HepG2 (cell line): ENCODE results near the gene PHOSPHO2. TPM values are rescaled to one million over a fixed set of nuclear protein-coding genes. Genes with fewer than 3 reads are reported as not detected.

Source experiments
- ATAC-seq: fragments of 200-7000 bp; cut with Tn5 transposase; 3 replicates; pipeline ENCODE4 v1.9.1; 2020; ENCODE audit warnings: mild to moderate bottlenecking, moderate library complexity
- BruUV-seq: library from RNA; stranded (reverse); fragments of 400-500 nt; replicated peaks from 2 replicates; lab custom pipeline; 2021; lab: Mats Ljungman, UMichigan
- CTCF ChIA-PET: fragments of 300-600 bp; formaldehyde crosslinking; extraction: SDS; loops from one replicate; lab custom pipeline; 2021; ENCODE audit warnings: low total read pairs, inconsistent platforms, low intra/inter-chr PET ratio; lab: Yijun Ruan, JAX
- POLR2A ChIA-PET: fragments of 350-600 bp; sonication (Branson Sonifier 250); formaldehyde crosslinking; loops from one replicate; lab custom pipeline; 2020; ENCODE audit warnings: antibody characterized with exemption, inconsistent platforms; lab: Yijun Ruan, JAX
- DNase-seq: peaks from one replicate; pipeline ENCODE4 v3.0.0-alpha.2; 2015; ENCODE audit warnings: low spot score
- FAIRE-seq: peaks from 3 replicates; lab custom pipeline; 2011; peaks lifted over from hg19 to GRCh38; lab: Jason Lieb, UNC
- H2AFZ ChIP-seq: one replicate; pipeline ENCODE4 v1.6.1; 2011; ENCODE audit warnings: low read length, inconsistent platforms
- H3K27ac ChIP-seq: fragments of 300-600 bp; 3 replicates; pipeline ENCODE4 v1.8.0; 2011; ENCODE audit warnings: mixed run types, mild to moderate bottlenecking, mixed read lengths, low read length, inconsistent platforms; ENCODE audit not compliant: insufficient read depth; ENCODE audit errors: extremely low read length
- H3K27me3 ChIP-seq, 2 experiments: fragments of 200-600 bp in 1 of 2; 2 replicates in 1 of 2; 3 replicates in 1 of 2; pipeline versions ENCODE4 v1.6.0 to v1.8.0; 2011; ENCODE audit warnings: low read length in 2 of 2, mild to moderate bottlenecking in 2 of 2, moderate library complexity in 2 of 2, inconsistent platforms in 1 of 2; ENCODE audit not compliant: insufficient read depth in 2 of 2, control insufficient read depth in 1 of 2
- H3K36me3 ChIP-seq, 2 experiments: fragments of 200-600 bp in 1 of 2; replicated peaks in 1 of 2; 2 replicates in 1 of 2; 3 replicates in 1 of 2; pipeline versions ENCODE4 v1.5.1 to v1.8.0; 2011; ENCODE audit warnings: low read length in 2 of 2, inconsistent platforms in 1 of 2; ENCODE audit not compliant: insufficient read depth in 2 of 2, control insufficient read depth in 1 of 2
- H3K4me1 ChIP-seq: 2 replicates; pipeline ENCODE4 v1.5.1; 2012; ENCODE audit warnings: low read length, inconsistent platforms; ENCODE audit not compliant: insufficient read depth
- H3K4me2 ChIP-seq: 2 replicates; pipeline ENCODE4 v1.6.0; 2011; ENCODE audit warnings: low read depth, low read length, inconsistent platforms
- H3K4me3 ChIP-seq, 3 experiments: fragments of 200-600 bp in 1 of 3; sonication (generic), shearing (Covaris generic) in 1 of 3; replicated peaks in 1 of 3; 2 replicates each; pipeline ENCODE4 v1.5.1; 2011 to 2016; ENCODE audit warnings: low read length in 3 of 3, inconsistent platforms in 2 of 3, low read depth in 2 of 3, mild to moderate bottlenecking in 2 of 3, control low read depth in 1 of 3, mixed read lengths in 1 of 3; ENCODE audit not compliant: insufficient read depth in 1 of 3
- H3K79me2 ChIP-seq: one replicate; pipeline ENCODE4 v1.6.1; 2011; ENCODE audit warnings: low read length, inconsistent platforms; ENCODE audit not compliant: insufficient read depth
- H3K9ac ChIP-seq: 2 replicates; pipeline ENCODE4 v1.6.0; 2011; ENCODE audit warnings: mild to moderate bottlenecking, low read depth, low read length, inconsistent platforms; ENCODE audit not compliant: insufficient read depth
- H3K9me3 ChIP-seq: 2 replicates; pipeline ENCODE4 v1.5.1; 2012; ENCODE audit warnings: mild to moderate bottlenecking, low read length
- H4K20me1 ChIP-seq: 2 replicates; pipeline ENCODE4 v1.6.0; 2011; ENCODE audit warnings: inconsistent platforms, mild to moderate bottlenecking, low read length, moderate library complexity; ENCODE audit not compliant: insufficient read depth
- ADNP ChIP-seq: sonication (generic); formaldehyde crosslinking; IDR thresholded peaks from 2 replicates; pipeline ENCODE4 v1.4.0; 2020; ENCODE audit warnings: missing genetic modification reagents
- AGO2 ChIP-seq: fragments of 200-400 bp; formaldehyde crosslinking; optimal IDR thresholded peaks from 2 replicates; pipeline ENCODE3; 2017; ENCODE audit warnings: mild to moderate bottlenecking, low read depth, low read length, moderate library complexity
- ARHGAP35 ChIP-seq: sonication (generic); formaldehyde crosslinking; IDR thresholded peaks from 2 replicates; pipeline ENCODE4 v1.9.0; 2022; ENCODE audit warnings: mild to moderate bottlenecking, inconsistent platforms, moderate library complexity, missing genetic modification reagents, borderline replicate concordance
- ARID5B ChIP-seq: IDR thresholded peaks from 2 replicates; pipeline ENCODE4 v1.4.0; 2020; ENCODE audit warnings: mild to moderate bottlenecking, missing genetic modification reagents
- ATF1 ChIP-seq: IDR thresholded peaks from 2 replicates; pipeline ENCODE4 v1.6.1; 2016; ENCODE audit warnings: mild to moderate bottlenecking, control low read depth
- ATF4 ChIP-seq, 2 experiments: fragments of 450-650 bp in 1 of 2; sonication (generic) in 1 of 2; formaldehyde crosslinking; IDR thresholded peaks; 2 replicates each; pipeline versions ENCODE4 v1.5.0 to v1.8.0; 2020 to 2022; ENCODE audit warnings: mild to moderate bottlenecking in 1 of 2, missing genetic modification reagents in 1 of 2
- BCL6 ChIP-seq: IDR thresholded peaks from 2 replicates; pipeline ENCODE4 v1.6.1; 2016; ENCODE audit warnings: missing genetic modification reagents, missing compliant biosample characterization
- CEBPG ChIP-seq: IDR thresholded peaks from 2 replicates; pipeline ENCODE4 v1.6.1; 2016
- FOXA1 ChIP-seq, 2 experiments: fragments of 450-650 bp in 1 of 2; sonication (generic) in 1 of 2; formaldehyde crosslinking in 1 of 2; IDR thresholded peaks; 2 replicates each; pipeline versions ENCODE4 v1.4.0 to v1.6.1; 2016 to 2020; ENCODE audit warnings: missing genetic modification reagents in 1 of 2
- FOXA3 ChIP-seq: IDR thresholded peaks from 2 replicates; pipeline ENCODE4 v1.6.1; 2016; ENCODE audit warnings: missing genetic modification reagents, missing compliant biosample characterization
- HOXA7 ChIP-seq: sonication (generic); formaldehyde crosslinking; IDR thresholded peaks from 2 replicates; pipeline ENCODE4 v1.8.1; 2022; ENCODE audit warnings: mild to moderate bottlenecking, missing genetic modification reagents, moderate library complexity
- KLF15 ChIP-seq: sonication (generic); formaldehyde crosslinking; IDR thresholded peaks from 2 replicates; pipeline ENCODE4 v1.8.1; 2023; ENCODE audit warnings: borderline replicate concordance, mild to moderate bottlenecking, inconsistent platforms, missing genetic modification reagents, mixed read lengths
- KMT2B ChIP-seq: IDR thresholded peaks from 2 replicates; pipeline ENCODE4 v1.6.1; 2016; ENCODE audit warnings: missing genetic modification reagents, missing compliant biosample characterization
- NCOA2 ChIP-seq: sonication (generic); formaldehyde crosslinking; IDR thresholded peaks from 2 replicates; pipeline ENCODE4 v1.8.0; 2022; ENCODE audit warnings: inconsistent platforms
- RARA ChIP-seq: IDR thresholded peaks from 2 replicates; pipeline ENCODE4 v1.6.1; 2016; ENCODE audit warnings: missing genetic modification reagents, missing compliant biosample characterization
- SNAI1 ChIP-seq: sonication (generic); formaldehyde crosslinking; IDR thresholded peaks from 2 replicates; pipeline ENCODE4 v1.5.0; 2020; ENCODE audit warnings: mild to moderate bottlenecking, missing genetic modification reagents, borderline replicate concordance
- SOX5 ChIP-seq: IDR thresholded peaks from 2 replicates; pipeline ENCODE4 v1.6.1; 2016; ENCODE audit warnings: borderline replicate concordance
- TSC22D2 ChIP-seq: sonication (generic); formaldehyde crosslinking; IDR thresholded peaks from 2 replicates; pipeline ENCODE4 v1.5.1; 2020; ENCODE audit warnings: missing genetic modification reagents, mild to moderate bottlenecking, borderline replicate concordance
- ZNF317 ChIP-seq: sonication (generic); formaldehyde crosslinking; IDR thresholded peaks from 2 replicates; pipeline ENCODE4 v1.5.0; 2020; ENCODE audit warnings: mild to moderate bottlenecking, missing genetic modification reagents
- ZNF331 ChIP-seq: sonication (generic); formaldehyde crosslinking; IDR thresholded peaks from 2 replicates; pipeline ENCODE4 v1.4.0; 2020; ENCODE audit warnings: missing genetic modification reagents
- ZNF354B ChIP-seq: sonication (generic); formaldehyde crosslinking; IDR thresholded peaks from 2 replicates; pipeline ENCODE4 v1.8.0; 2022; ENCODE audit warnings: mild to moderate bottlenecking, missing genetic modification reagents
- ZNF598 ChIP-seq: sonication (generic); formaldehyde crosslinking; IDR thresholded peaks from 2 replicates; pipeline ENCODE4 v1.5.1; 2020; ENCODE audit warnings: mild to moderate bottlenecking, missing genetic modification reagents, borderline replicate concordance
- ZNF629 ChIP-seq: sonication (generic); formaldehyde crosslinking; conservative IDR thresholded peaks from 2 replicates; pipeline ENCODE4 v1.5.0; 2020; ENCODE audit warnings: missing genetic modification reagents
- WGBS: methylation state at CpG from one replicate; pipeline ENCODE4 v1.1.6; 2017; ENCODE audit warnings: low lambda C conversion rate; 5-methylcytosine and 5-hydroxymethylcytosine counted together
- in situ Hi-C: cut with HindIII; loops from 2 replicates; pipeline ENCODE4 v1.10.0; 2017; ENCODE audit warnings: low pct_unique_long_range_greater_than_20kb; ENCODE audit not compliant: extremely low pct_ligation_motif_present
- intact Hi-C: fragments of 100-400 bp; cut with micrococcal nuclease; formaldehyde crosslinking; loops from one replicate; pipeline ENCODE4 v1.10.0; 2022; ENCODE audit not compliant: unreplicated experiment
- polyA plus RNA-seq, 8 experiments: library from polyadenylated mRNA; depleted of rRNA in 3 of 8; stranded (reverse) in 7 of 8; unstranded in 1 of 8; fragments of >200 nt; fragmentation: Illumina TruSeq in 4 of 8; extraction: Trizol in 4 of 8; gene quantifications; 2 replicates each; pipeline versions ENCODE4 v1.2.1 to v1.2.3, GENCODE V29; 2011 to 2016; ENCODE audit warnings: low read depth in 4 of 8, missing spikeins in 1 of 8, mixed read lengths in 1 of 8; ENCODE audit not compliant: insufficient read depth in 1 of 8
- total RNA-seq, 5 experiments: library from RNA; depleted of rRNA; stranded (reverse); fragments of >200 nt; fragmentation: Illumina TruSeq; extraction: Trizol; gene quantifications; 2 replicates each; pipeline ENCODE4 v1.2.3, GENCODE V29; 2016; ENCODE audit warnings: low read depth in 1 of 5

The PHOSPHO2 gene
- total and polyA plus RNA-seq, 2 of the 13 experiments (the other 11 are each of a cell fraction or from before 2014, with no cell fraction given): 6.1 to 11.4 TPM

- 49% methylated on average over 2 of the region's 2 CpGs for WGBS
- intact Hi-C loops: loop anchor here (1.0 kb wide), 1 partner anchor 9 kb away; no protein-coding TSS in a partner anchor
- Histone ChIP-seq H4K20me1 (no peaks in the 10 kb centered on the region), H3K9ac (0 out of 2 replicates have a peak overlapping the region, but pooled peaks have one; percentile 12), H3K27ac (no peak overlapping the region), H3K27me3 (no peaks in the 10 kb centered on the region), H3K9me3 (no peaks in the 10 kb centered on the region), H2AFZ (no peak overlapping the region), H3K4me1 (peaks cover 58% of the 10 kb centered on the region), H3K36me3 (no peaks in the 10 kb centered on the region), H3K4me3 (no peak overlapping the region), H3K4me2 (no peak overlapping the region), H3K79me2 (no peaks in the 10 kb centered on the region)
- no peak for FAIRE-seq
- ChIA-PET POLR2A (interaction anchor here (1.2 kb wide), 1 partner anchor 15 kb away, joined by 5 read pairs; the partner anchor contains the start of gene KLHL23), CTCF (no interaction called here)
- DNase-seq: peak; percentile 54
- ATAC-seq: no peak
- in situ Hi-C loops: no loop called here
- BruUV-seq: no TSS peak
- TF ChIP-seq NCOA2 (peak; percentile 19; the same call in 1 of the 2 replicates), ZNF629 (CRISPR knock-in tag) (0 out of 2 replicates have a peak, but pooled peaks have one; percentile 15), RARA (CRISPR knock-in tag) (peak; percentile 46), KMT2B (CRISPR knock-in tag) (no peak), ARHGAP35 (CRISPR knock-in tag) (no peak), FOXA1 (IDR thresholded peaks at IDR 0.05) (no peak), FOXA1 (CRISPR knock-in tag; IDR thresholded peaks at IDR 0.05) (peak; percentile 57; the same call in 1 of the 2 replicates), CEBPG (peak; percentile 90), ZNF317 (CRISPR knock-in tag) (peak; percentile 83), ATF4 (CRISPR knock-in tag; IDR thresholded peaks at IDR 0.05) (peak in 1 of 2 experiments; percentile 98; a peak in 2 of 4 replicates), ZNF354B (CRISPR knock-in tag) (no peak), ATF1 (no peak), HOXA7 (CRISPR knock-in tag) (no peak), FOXA3 (CRISPR knock-in tag) (peak; percentile 78), TSC22D2 (no peak), ADNP (no peak), ZNF331 (peak; percentile 38; the same call in 1 of the 2 replicates), BCL6 (CRISPR knock-in tag) (peak; percentile 83), SNAI1 (no peak), ZNF598 (CRISPR knock-in tag) (no peak), AGO2 (no peak), KLF15 (no peak), ARID5B (CRISPR knock-in tag) (peak; percentile 67), SOX5 (CRISPR knock-in tag) (peak; percentile 49; the same call in 1 of the 2 replicates)
Measured at GRCh38 chr2:169718930-169719504, 24.7 kb downstream of the PHOSPHO2 start.
